Measurements from ENCODE around the gene CLMN.

Gene CLMN

GRCh38 chr14:95302667-95303506 is 16.8 kb downstream of the CLMN start:
- DNase-seq = no peak

GRCh38 chr14:95301527-95302187 is 18.1 kb downstream of the CLMN start:
- DNase-seq = no peak

- no peak for DNase-seq
Observed at GRCh38 chr14:95300697-95301526, 18.8 kb downstream of the CLMN start.

- DNase-seq = no peak
Observed at GRCh38 chr14:95300002-95300696, 19.6 kb downstream of the CLMN start.

GRCh38 chr14:95299271-95299670 is 20.4 kb downstream of the CLMN start:
- DNase-seq = no peak

GRCh38 chr14:95297832-95298231 is 21.9 kb downstream of the CLMN start:
- DNase-seq = no peak

GRCh38 chr14:95296966-95297365 is 22.7 kb downstream of the CLMN start:
- DNase-seq = no peak

GRCh38 chr14:95295600-95296376 is 23.9 kb downstream of the CLMN start:
- no peak for DNase-seq

GRCh38 chr14:95294834-95295599 is 24.7 kb downstream of the CLMN start:
- DNase-seq = no peak

- DNase-seq = no peak
Observed at GRCh38 chr14:95294320-95294719, 25.4 kb downstream of the CLMN start.

- no peak for DNase-seq
Observed at GRCh38 chr14:95293449-95293848, 26.3 kb downstream of the CLMN start.

GRCh38 chr14:95292660-95293425 is 26.9 kb downstream of the CLMN start:
- DNase-seq = no peak

- DNase-seq = no peak
Observed at GRCh38 chr14:95291859-95292542, 27.7 kb downstream of the CLMN start.

- no peak for DNase-seq
Observed at GRCh38 chr14:95290871-95291431, 28.8 kb downstream of the CLMN start.

GRCh38 chr14:95290021-95290420 is 29.7 kb downstream of the CLMN start:
- no peak for DNase-seq

- DNase-seq = no peak
Observed at GRCh38 chr14:95289323-95290010, 30.2 kb downstream of the CLMN start.

- DNase-seq = no peak
Observed at GRCh38 chr14:95288672-95289322, 30.9 kb downstream of the CLMN start.

- no peak for DNase-seq
Observed at GRCh38 chr14:95287176-95287754, 32.4 kb downstream of the CLMN start.
